Left cardiac atrium (tissue), 4 donors: ENCODE measurements around the gene BTRC. TPM values are rescaled to one million over a fixed set of nuclear protein-coding genes. Genes with fewer than 3 reads are reported as not detected.
A peak's percentile ranks its signal among the peaks of the same experiment; 100 is the strongest.
"Not testable (repeated sequence)": the region's sequence is repeated elsewhere in the genome, so short reads cannot be mapped to it uniquely, and the experiment has no call there.

Experiments used
- ATAC-seq, 2 donors: fragments of 200-7000 bp; cut with Tn5 transposase; one replicate each; pipeline ENCODE4 v1.9.1; 2020; ENCODE audit warnings: mild to moderate bottlenecking in 2 of 2, moderate library complexity in 2 of 2
- DNase-seq: peaks from one replicate; pipeline ENCODE4 v3.0.0-alpha.2; 2020
- intact Hi-C, 2 donors: fragments of 100-400 bp; cut with DNase I; formaldehyde crosslinking; loops; one replicate each; pipeline versions ENCODE4 v1.14.1 to v1.15.1; 2022 to 2023
- long read RNA-seq: library from polyadenylated mRNA; unstranded; transcript quantifications from one replicate; pipeline ENCODE4 v2.0.0, GENCODE V29; 2021
- total RNA-seq, 2 donors: library from RNA; stranded (reverse); fragmentation: NEBNext Ultra II Directional; extraction: Animal tissue kit (Norgen Biotek cat#: 25700); gene quantifications; one replicate each; pipeline ENCODE4 v1.2.1, GENCODE V29; 2021
- donor health status: DM: no; HTN: yes; CAD: no.
- donor health status: DM: no; HTN: yes; CAD: no; lungs with severe emphysema.
- donor health status: DM: yes; HTN: yes; CAD: no.
- donor health status: Dilated cardiomyopathy.

BTRC gene
- total RNA-seq = 10 to 100 TPM; 26.0 to 26.4 TPM
- long read RNA-seq, full-length matches to known transcripts = 9 of 17 reads
- long read RNA-seq, partial matches to known transcripts = 1 of 17 reads
- long read RNA-seq, other reads (novel, unspliced or antisense) = 7 of 17 reads

DNA sequence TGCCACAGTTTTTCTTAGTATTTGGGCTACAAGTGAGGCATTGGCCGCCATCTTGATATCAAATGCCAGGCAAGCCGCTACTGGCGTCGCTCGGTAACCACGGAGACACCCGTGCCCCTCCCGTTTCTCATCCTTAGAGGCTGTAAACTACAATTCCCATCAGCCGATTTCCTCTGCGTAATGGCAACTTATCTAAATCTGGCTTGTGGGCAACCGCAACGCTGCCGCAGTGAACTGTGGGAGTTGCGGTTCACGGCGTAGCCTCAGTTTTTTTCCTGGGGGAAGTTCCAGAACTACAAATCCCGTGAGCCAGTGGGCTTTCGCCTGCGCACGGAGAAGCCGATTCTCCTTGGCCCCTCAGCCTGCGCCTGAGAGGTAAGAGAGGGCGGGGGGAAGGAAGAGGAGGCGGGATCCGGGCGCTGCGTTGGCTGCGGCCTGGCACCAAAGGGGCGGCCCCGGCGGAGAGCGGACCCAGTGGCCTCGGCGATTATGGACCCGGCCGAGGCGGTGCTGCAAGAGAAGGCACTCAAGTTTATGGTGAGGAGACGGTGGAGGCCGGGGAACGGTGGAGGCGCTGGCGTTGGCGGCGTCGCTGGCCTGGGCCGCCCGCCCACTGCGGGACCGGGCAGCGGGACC, at the start of gene BTRC:
Gene BTRC, plus strand, starts transcription at position 474 of the 636 bp plus-strand sequence. Its CDS starts 16 bp downstream, at position 490.
- ATAC-seq (peak; percentile 98 to 99), DNase-seq (peak; percentile 96)
- intact Hi-C loops = no loop called here

DNA sequence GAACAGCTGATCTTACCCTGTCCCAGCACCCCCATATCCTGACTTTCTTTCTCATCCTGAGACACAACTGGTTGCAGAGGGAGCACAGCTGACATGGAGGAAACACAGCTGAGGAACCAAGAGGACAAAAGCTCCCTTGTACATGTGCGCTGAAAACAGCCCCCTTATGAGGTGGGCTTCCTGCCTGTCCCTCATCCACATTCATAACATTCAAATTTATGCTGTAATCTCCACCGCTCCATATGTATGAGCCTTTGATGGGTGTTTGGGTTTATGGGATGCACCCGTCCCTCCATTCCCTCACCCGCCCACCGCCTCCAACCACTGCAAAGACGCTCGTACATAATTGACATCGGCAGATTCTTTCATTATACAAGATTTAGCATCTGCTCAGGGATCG, 49.6 kb upstream of the BTRC start:
- ATAC-seq = no peak
- intact Hi-C loops = loop anchor here in 1 of 2 donors (5.0 kb wide), 1 partner anchor 138 kb away; no protein-coding TSS in a partner anchor
- DNase-seq = no peak

DNA sequence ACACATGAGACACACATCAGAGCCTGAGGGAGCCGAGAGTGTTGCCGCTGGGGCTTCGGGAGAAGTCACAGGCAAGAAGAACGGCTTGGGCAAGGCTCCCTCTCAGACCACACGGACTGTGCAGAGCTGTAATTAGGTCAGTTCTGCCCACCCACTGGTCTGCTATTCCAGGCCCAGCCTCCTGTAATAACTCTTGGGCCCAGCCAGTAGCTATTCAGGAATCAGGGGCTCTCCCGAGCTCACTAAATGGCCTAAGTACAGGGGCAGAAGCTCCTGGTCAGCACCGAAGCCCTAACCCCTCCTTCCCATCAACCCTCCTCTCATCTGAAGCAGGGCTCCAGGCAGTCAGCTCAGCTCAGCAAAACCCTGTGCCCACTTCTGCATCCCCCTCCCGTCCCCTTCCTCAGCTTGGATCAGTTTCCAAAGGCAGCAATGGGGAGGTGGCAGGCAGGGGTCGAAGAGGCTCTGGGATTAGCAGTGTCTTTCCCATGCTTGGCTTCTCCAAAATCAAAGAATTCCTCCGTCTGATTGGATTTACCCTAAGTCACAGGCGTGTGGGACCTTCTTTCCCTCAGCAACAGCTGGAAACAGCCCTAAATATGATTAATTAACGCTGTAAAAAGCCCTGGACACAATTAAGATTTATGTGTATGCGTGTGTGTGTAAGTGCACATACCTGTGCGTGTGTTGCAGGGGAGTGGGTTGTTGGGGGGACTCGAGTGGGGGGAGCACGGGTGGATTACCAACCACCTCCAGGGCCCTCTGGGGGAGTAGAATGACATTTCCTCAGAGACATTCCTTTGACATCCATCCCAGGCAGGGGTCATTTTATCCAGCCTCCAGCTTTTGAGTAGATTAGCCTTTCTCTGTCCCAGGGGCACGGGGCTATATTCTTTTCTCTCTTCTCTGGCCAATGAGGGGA, 48.4 kb upstream of the BTRC start:
- DNase-seq (no peak), ATAC-seq (no peak)
- intact Hi-C loops = no loop called here

DNA sequence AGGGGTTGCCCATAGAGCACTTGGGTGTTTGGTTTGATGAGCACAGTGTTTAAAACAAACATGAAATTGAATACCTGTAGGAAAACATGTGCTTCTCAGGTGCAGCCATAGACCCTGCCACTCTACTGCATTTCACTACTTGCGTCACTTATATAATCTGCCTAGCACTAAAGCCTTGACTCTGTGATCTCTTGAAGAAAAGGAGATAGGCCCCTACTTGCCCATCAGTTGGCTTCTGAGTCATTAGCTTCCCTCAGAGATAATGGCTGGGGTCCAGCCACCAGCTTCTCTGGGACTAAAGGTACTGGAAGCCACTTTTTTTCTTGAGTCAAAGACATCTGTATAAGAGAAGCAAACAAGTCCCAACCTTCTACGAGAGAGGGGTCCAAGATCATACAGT, 45.9 kb upstream of the BTRC start:
- no peak for ATAC-seq
- DNase-seq = no peak
- intact Hi-C loops = no loop called here

DNA sequence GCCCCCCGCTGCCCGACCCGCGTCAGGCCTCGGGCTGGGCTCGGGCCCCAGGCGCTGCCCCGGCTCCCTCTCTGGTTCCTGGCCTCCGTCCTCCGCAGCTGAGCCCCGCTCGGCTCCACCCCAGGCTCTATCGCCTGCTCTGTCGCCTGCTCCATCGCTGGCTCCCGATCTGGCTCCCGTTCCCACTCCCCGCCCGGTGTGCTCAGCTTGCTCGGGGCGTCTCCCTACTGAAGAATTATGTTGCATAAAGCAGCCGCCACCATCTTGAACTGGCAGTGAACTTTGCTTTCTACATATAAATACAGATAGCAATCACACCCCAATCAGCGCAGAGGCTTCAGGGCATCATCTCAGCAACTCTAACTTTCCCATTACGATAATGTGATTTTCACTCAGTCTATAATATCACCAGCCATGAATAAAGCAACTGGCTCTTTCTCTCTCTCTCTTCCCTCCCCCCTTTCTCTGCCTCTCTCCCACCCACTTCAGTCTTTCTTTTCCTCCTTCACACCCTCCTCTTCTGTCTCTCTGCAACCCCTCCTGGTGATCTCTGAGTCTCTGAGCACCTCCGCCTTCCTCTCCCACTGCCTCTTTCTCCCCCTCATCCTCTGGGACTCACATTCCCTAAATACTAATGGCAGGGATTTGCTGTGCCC, 43.3 kb upstream of the BTRC start:
- intact Hi-C loops = no loop called here
- peak; percentile 21 to 53 for ATAC-seq
- no peak for DNase-seq

DNA sequence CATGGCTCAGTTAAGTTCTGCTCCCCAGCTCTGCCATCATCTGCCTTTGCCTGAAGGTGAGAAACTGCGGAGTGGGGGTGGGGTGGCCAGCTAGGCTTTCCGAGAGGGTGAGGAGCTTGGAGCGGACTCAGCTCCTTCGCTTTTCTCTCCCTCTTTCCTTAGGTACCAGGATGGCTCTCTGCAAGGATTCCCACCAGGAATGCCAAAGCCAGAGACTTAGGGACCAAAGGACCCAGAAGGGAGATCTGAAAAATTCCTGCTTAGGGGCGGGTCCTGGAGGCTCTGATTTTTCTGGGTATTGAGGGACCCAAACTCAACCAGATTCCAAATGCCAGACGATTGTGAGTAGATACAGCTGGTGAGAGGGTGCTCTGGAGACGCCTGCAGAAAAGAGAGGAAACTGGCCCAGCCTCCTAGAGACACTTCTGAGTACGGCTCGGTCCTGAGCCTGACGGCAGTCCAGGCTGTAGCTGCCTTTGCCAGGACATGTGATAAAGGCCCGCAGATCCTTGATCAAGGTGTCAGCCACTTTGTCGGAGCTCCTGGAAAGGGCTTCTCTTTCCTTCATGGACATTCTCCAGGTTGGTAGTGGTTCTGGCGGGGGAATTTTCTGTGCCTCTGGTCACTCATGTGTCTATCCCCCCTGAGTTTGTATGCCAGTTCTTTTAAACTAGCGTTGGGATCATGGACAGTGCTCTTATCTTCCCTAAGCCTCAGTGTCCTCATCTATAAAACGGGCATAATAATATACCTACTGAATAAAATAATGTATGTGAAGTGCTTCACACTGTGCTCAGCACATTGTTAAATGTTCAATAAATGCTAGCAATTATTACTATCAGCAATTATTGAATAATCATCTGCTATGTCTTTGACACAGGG, 42.5 kb upstream of the BTRC start:
- DNase-seq (peak; percentile 48), ATAC-seq (peak; percentile 86 to 89)
- intact Hi-C loops = no loop called here

DNA sequence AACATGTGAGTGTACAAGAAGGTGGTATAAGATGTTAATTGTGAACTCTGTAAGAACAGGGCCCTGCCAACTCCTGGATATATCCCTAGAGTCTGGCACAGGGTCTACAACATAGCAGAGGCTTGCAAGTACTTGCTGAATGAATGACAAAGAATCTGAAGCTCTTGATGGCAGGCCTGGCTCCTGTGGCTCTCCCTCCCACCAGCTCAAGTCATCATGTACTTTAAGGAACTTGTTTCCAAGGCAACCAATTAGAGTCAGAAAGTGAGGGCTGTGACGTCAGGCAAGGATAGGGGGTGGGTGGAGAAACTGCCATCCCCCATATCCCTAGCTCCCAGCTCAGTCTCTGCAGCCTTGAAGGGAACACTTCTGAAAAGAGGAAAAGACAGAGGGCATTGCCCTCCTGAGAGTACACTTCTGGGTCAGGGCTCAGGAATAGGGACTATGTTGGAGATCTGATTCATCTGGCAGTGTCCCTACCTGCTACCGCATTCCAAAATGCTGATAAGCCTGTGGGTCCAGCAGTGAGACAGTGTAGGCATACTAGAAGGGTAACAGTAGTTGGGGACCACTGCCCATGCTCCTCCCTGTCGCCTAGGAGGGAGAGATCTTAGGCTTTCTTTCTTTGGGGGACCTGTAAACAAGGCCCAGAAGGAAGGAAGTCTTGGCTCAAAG, 34.6 kb upstream of the BTRC start:
- DNase-seq = no peak
- ATAC-seq = no peak
- intact Hi-C loops = no loop called here

DNA sequence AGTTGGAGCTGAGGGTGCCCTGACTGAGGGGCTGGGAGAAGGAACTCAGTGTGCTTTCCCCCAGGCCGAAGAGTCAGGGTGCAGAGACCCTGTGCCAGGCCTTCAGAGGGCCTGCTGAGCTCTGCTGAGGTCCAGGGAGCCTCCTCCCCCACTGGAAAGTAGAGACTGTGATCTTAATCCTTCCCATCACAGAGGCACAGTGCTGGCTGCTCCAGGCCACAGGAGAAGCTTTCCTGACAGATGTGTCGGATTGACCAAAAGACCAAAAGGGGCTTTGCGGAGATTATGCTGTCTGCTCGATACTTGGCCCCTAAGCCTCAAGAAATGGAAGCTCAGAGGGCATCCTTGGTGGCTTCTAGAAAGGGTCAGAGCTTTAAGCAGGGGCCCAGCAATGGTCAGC, 32.9 kb upstream of the BTRC start:
- ATAC-seq (no peak), DNase-seq (no peak)
- intact Hi-C loops = no loop called here

DNA sequence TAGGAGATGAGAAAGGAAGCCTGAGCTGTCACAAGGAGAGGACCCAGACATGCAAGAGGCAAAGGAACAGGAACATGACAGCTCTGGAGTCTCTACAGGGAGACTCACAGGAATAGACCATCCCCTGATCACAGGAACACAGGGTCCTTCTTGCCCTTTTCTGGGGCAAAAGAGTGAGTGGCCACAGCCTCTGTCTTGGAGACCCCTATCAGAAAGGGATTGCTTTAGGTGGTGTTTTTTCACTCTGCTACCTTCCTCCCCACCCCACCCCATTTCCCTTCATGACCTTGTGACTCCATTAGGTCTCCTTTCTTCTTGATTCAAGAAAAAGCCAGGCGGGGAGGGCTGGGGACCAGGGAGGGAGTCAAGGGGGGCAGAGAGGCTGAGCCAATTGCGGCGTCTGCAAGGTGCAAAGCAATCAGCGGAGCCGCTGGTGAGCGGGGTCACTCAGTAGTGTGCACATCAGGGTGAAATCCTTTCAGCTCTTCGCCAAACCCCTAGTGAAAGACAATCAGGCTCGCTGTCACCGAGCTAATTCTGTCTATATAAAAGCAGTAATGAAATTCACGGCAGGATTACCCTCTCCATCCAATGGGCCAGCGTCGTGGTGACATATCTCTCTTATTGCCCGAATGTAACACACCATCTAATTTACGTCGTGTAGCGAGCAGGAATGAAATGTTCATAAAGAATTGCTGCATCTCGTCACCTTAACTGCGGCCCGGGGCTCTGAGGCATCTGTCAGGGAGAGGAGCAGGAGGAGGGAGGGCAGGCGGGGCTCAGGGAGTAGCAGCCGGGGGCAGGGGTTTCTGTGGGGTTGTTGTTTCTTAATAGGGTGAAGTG, 31.5 kb upstream of the BTRC start:
- no peak for DNase-seq
- ATAC-seq = no peak
- intact Hi-C loops = no loop called here

DNA sequence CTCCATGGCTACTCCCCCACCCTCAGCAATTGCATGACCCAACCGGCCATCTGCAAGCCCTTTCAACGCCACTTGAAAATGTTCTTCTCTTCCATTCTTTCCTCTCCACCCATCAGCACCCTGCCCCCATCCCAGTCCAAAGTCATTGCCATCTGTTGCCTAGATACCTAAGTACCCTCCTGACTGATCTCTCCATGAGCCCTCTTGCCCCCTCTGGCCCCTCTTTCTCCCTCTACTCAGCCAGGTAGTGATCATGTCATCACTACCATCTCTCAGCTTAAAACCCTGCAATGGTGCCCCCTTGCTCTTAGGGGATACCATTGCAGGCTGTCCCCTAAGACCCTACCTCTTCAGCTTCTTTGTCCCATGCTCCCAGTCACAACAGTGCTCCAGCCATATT, 30.5 kb upstream of the BTRC start:
- ATAC-seq (no peak), DNase-seq (no peak)
- intact Hi-C loops = no loop called here

DNA sequence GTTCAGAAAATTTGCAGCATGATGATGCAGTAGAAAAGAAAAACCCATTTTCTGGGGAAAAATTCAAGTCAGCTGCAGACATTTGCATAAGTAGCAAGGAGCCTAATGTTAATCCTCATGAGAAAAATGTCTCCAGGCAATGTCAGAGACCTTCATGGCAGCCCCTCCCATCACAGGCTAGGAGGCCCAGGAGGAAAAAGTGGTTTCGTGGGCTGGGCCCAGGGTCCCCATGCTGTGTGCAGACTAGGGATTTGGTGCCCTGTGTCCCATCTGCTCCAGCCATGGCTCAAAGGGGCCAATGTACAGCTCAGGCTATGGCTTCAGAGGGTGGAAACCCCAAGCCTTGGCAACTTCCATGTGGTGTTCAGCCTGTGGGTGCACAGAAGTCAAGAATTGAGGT, 26.5 kb upstream of the BTRC start:
- ATAC-seq, DNase-seq, intact Hi-C loops: not testable (repeated sequence)

DNA sequence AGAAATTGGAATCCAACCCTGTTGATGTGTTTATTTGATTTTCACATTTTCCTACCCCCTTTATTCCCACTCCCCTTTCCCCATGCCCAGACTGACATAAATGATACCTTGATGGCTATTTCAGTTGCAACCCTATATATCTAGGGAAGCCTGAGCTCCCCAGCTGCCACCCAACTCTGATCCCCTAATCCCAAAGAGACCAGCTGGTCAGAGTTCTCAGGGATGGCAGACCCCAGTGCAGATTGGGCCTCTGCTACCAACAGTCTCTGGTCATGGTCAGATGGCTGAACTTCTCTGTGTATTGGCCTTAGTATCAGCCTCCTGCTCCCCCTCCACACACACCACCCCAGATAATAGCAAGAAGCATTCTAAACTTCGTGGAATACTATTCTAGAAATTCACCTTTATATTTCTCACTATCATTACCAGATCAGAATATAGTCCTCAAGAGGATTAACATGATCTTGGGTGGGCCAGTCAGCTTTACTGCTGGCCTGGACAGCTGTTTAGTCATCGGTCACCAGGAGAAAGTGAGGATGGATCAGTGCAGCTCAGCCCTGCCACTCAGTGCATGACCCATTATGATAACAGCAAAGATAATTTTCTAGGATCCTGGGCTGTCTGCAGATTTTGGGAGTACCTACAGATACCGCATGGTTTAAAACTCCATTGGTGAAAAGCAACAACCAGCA, 24.5 kb upstream of the BTRC start:
- ATAC-seq (no peak), DNase-seq (no peak)
- intact Hi-C loops = no loop called here

DNA sequence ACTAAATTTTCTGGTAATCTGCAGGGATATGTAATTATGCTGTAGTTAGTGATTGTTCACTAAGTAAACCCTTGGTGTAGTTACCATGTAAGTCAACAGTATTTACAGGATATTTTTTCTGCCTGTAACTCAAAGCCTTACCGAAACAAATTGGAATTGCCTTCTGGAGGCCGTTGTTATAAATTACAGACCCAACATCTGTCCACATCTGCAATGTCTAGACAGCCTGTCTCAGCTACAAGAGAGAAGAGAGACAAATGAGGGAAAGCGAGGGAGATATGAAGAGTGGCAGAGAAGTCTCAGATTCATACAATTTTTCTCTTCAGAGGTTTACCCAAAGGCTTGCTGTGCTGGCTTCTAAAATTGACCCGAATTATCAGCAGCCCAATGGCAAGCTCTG, 23.7 kb upstream of the BTRC start:
- intact Hi-C loops = no loop called here
- ATAC-seq (no peak), DNase-seq (no peak)

DNA sequence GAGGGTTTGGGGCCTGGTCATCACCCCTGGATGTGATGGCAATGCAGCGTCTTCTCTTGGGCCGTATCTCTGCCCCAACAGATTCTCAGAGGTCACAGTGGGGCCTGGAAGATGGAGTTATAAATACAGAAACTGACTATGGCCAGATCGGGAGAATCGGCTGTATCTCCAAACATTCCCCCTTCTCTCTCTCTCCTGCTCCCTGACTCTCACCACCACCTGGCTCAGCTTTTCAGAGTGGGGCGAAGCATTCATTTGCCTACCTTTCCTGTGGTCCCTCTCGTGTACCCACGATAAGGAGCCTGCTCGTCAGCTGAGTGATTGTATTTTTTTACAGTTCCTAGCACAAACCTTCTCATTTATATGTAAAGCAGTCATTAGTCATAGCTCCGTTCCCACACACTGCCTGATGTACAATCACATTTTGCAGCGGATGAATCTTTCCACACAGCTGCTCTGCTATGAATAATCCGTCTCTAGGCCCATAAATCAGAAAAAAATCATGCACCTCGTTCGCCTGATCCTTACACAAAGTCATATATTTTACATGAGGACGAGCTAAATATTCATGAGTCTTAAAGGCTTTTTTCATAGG, 23.2 kb upstream of the BTRC start:
- DNase-seq (no peak), ATAC-seq (no peak)
- intact Hi-C loops = no loop called here

DNA sequence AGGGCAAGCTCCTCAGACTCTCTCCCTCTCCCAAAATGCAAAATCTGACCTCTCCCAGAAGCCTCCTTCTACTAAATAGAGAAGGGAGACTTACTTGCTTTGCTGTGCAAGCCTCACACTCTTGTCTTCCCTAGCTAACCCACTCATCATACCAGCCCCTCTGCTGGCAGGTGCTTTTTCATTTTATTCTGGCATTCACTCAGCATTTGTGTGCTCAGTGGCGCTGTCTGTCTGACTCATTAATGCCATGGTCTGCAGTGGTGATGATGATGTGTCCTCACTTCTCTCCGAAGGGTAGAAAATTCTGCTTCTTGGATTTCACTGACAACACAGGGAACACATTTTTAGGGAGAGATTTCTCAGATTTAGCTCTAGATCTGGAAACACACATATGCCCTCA, 22.0 kb upstream of the BTRC start:
- ATAC-seq = no peak
- intact Hi-C loops = no loop called here
- DNase-seq = no peak

DNA sequence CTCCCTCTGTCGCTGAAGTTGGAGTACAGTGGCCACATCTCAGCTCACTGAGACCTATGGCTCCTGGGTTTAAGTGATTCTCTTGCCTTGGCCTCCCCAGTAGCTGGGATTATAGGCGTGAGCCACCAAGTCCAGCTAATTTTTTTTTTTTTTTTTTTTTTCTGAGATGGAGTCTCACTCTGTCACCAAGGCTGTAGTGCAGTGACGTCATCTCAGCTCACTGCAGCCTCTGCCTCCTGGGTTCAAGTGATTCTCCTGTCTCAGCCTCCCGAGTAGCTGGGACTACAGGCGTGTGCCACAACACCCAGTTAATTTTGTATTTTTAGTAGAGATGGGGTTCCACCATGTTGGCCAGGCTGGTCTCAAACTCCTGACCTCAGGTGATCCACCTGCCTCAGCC, 19.7 kb upstream of the BTRC start:
- DNase-seq, intact Hi-C loops: not testable (repeated sequence)

DNA sequence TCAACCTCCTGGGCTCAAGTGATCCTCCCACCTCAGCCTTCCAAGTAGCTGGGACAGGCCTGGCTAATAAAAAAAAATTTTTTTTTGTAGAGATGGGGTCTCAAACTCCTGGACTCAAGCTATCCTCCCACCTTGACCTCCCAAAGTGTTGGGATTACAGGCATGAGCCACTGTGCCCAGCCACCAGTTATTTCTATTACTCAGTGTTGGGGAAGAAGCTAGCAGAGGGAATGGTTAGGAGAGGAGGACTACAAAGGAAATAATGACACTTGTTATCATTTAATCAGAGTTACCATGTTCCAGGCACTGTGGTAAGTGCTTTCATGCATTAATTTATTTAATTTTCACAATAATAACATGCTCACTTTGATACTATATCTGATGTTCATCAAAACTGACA, 17.6 kb upstream of the BTRC start:
- intact Hi-C loops = no loop called here
- ATAC-seq = no peak
- DNase-seq = no peak

More for the DNA sequence above, 19.7 kb upstream of the BTRC start:
- not testable (repeated sequence) for ATAC-seq
